Measurements from ENCODE around the gene LTBP3.

GRCh38 chr11:65499713-65500386 is 58.3 kb downstream of the LTBP3 start:
- TF ChIP-seq CTCF (conservative IDR thresholded peaks at IDR 0.05; ENCODE audit: low read length): no peak
- no peak for TF ChIP-seq EZH2phosphoT487 (IDR thresholded peaks at IDR 0.05; ENCODE audit: borderline replicate concordance, low read depth, low read length)

All from OCI-LY7 (cell line).